Breast epithelium (tissue), 3 donors: ENCODE measurements around the gene LGR4.

Experiments used
- POLR2A ChIP-seq: fragments of 450-650 bp; IDR thresholded peaks from one replicate; pipeline ENCODE4 v1.6.1; 2016; ENCODE audit warnings: antibody characterized with exemption, mild to moderate bottlenecking, moderate library complexity
- POLR2AphosphoS5 ChIP-seq, 3 donors: sonication (generic); formaldehyde crosslinking; IDR thresholded peaks; one replicate each; pipeline ENCODE4 v1.6.1; 2017; ENCODE audit warnings: antibody characterized with exemption in 3 of 3
- TF ChIP-seq, protein P1 (sequence below), 3 donors: fragments of 450-650 bp; IDR thresholded peaks; one replicate each; pipeline ENCODE4 v1.5.1; 2016 to 2017; ENCODE audit warnings: antibody characterized with exemption in 3 of 3, mild to moderate bottlenecking in 3 of 3, moderate library complexity in 3 of 3

DNA sequence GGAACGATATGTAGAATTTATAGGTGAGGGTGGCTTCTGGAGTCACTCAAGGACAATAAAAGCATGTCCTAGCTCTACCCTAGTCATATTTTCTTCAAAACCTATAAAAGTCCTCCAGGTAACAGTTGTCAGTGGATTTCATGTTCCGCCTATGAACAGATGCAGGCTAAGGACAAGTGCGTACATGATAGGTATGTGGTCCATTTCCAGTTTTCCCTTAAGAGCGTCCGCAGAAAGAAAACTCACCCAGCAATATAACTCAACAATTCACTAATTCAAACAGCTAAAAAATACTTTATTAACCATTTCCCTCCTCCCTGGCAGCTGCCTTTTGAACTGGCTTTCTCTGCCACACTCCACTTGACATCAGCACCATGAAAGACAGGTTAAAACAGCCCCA is 59.4 kb downstream of the LGR4 start:
- TF ChIP-seq POLR2A (no peak), POLR2AphosphoS5 (IDR thresholded peaks at IDR 0.05) (no peak)
- TF ChIP-seq, protein P1, sequence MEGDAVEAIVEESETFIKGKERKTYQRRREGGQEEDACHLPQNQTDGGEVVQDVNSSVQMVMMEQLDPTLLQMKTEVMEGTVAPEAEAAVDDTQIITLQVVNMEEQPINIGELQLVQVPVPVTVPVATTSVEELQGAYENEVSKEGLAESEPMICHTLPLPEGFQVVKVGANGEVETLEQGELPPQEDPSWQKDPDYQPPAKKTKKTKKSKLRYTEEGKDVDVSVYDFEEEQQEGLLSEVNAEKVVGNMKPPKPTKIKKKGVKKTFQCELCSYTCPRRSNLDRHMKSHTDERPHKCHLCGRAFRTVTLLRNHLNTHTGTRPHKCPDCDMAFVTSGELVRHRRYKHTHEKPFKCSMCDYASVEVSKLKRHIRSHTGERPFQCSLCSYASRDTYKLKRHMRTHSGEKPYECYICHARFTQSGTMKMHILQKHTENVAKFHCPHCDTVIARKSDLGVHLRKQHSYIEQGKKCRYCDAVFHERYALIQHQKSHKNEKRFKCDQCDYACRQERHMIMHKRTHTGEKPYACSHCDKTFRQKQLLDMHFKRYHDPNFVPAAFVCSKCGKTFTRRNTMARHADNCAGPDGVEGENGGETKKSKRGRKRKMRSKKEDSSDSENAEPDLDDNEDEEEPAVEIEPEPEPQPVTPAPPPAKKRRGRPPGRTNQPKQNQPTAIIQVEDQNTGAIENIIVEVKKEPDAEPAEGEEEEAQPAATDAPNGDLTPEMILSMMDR (IDR thresholded peaks at IDR 0.05), result no peak
